Forelimb muscle (tissue), 1 donor: Measurements from ENCODE around the gene MRPL10. TPM values are rescaled to one million over a fixed set of nuclear protein-coding genes. Genes with fewer than 3 reads are reported as not detected.

Experiments
- DNase-seq: peaks from one replicate; pipeline ENCODE4 v3.0.0-alpha.2; 2013; ENCODE audit warnings: low read depth
- polyA plus RNA-seq: library from polyadenylated mRNA; unstranded; fragments of 120-200 nt; gene quantifications from one replicate; pipeline ENCODE4 v1.2.1, GENCODE V29; 2013; ENCODE audit not compliant: insufficient read length

MRPL10 gene
- polyA plus RNA-seq, 1 donor: 59.2 TPM

- DNase-seq: no peak
Observed at GRCh38 chr17:47860386-47860785, 29.0 kb upstream of the MRPL10 start.

GRCh38 chr17:47857551-47858455 lies 26.5 kb upstream of the MRPL10 start:
- no peak for DNase-seq

- DNase-seq: no peak
Observed at GRCh38 chr17:47856830-47857229, 25.5 kb upstream of the MRPL10 start.

DNA sequence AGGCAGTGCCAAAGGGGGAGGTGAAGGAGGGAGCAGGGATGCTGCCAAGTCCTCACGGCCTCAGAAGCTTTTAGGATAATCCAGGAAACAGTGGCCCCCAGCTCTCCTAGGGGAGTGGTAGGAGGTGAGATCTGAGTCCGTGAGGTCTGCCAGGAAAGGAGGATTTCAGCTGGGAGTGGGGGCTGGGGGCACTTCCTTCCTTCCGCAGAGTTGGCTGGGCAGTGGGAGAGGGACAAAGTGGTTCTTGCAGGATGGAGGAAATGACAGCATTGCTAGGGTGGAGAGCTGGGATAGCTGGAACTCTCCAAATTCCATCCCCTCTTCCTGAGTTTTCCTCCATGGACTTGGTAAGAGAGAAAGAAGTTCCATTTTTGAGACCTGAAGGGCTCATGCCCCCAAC lies 24.4 kb upstream of the MRPL10 start:
- DNase-seq: no peak

DNA sequence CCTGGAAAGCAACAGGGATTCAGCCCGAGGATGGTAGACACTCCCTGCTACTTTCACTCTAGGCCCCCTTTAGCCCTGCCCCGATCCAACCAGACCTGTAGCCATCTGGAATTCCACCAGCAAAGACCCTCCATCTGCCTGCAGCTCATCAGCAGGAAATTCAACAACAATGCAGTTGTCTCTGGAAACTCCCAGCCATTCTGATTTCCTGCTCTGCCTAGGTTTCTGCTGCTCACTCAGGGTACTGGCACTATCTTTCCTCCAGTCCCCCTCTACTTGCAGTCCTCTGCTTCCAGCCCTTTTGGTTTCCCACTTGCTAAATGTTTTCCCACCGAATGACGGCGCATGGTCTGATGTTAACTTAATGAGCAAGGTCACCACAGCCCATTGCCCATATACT lies 22.3 kb upstream of the MRPL10 start:
- DNase-seq: no peak

- DNase-seq: no peak
Observed at GRCh38 chr17:47852113-47852949, 21.0 kb upstream of the MRPL10 start.

- DNase-seq: no peak
Observed at GRCh38 chr17:47851764-47852112, 20.4 kb upstream of the MRPL10 start.

GRCh38 chr17:47850692-47851573 lies 19.6 kb upstream of the MRPL10 start, which contains the start of gene SP6:
TSS of gene SP6 (minus strand) at chr17:47851163. CDS start at chr17:47848429, 2,734 bp downstream.
- DNase-seq: no peak

DNA sequence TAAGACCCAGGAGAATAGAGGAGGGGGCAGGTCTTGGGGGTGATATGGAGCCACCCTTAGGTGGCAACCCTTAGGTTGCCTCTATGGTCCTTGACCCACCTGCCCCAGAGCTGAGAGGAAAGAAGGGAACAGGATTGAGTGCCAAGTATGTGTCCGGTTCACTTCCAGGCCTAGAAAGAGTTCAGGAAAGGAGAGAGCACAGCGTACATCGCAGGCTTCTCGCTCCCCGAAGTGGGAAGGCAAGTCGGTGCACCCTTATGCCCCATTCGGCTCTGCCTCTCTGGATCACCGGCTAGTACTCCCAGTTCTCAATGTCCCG lies 19.0 kb upstream of the MRPL10 start:
- DNase-seq: no peak

DNA sequence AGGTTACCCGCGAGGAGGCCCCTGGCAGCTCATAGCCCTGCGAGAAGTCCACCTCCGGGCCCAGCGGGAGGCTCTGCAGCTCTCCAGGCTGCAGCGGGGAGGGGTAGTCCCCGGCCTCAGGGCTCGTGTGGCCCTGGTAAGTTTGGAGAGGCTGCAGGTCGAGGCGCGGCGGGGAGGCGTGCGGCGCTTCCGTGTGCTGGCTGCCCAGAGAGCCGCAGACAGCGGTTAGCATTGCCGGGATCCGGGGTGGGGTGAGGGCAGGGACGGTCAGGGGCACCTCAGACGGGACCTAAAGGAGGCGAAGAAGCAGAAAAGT lies 16.8 kb upstream of the MRPL10 start:
- DNase-seq: no peak

GRCh38 chr17:47847341-47848197 lies 16.2 kb upstream of the MRPL10 start:
- DNase-seq: no peak

DNA sequence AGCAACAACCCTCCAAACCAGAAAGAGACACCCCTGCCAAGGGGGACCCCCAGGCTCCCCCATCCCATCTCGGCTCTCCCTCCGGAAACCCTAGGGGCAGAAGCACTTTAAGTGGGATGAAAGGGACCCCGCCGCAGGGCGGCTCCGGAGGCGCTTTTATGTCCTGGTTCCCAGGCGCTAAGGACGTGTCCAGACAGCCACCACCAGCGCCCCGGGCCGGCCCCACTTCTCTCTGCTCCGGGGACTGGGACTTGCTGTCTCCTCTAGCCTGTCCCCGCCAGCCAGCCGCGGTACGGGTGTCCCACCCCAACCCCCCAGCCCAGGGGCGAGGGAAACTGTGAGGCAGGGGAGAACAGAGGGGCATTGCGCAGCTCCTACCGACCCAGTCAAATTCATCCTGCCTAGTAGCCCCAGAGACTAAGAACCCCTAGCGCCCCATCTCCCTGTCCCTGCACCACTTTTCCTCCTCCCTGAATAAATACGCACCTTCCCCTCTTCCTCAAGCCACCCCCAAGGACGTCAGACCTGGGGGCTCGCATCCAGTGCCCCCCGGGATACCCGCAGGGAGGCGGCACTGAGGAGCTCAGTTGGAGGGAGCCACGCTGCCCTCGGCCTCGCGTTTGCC lies 15.5 kb upstream of the MRPL10 start:
- DNase-seq: no peak

GRCh38 chr17:47845716-47846075 lies 14.4 kb upstream of the MRPL10 start:
- no peak for DNase-seq

- no peak for DNase-seq
Observed at GRCh38 chr17:47844814-47845715, 13.7 kb upstream of the MRPL10 start.

- DNase-seq: no peak
Observed at GRCh38 chr17:47844227-47844626, 12.9 kb upstream of the MRPL10 start.

DNA sequence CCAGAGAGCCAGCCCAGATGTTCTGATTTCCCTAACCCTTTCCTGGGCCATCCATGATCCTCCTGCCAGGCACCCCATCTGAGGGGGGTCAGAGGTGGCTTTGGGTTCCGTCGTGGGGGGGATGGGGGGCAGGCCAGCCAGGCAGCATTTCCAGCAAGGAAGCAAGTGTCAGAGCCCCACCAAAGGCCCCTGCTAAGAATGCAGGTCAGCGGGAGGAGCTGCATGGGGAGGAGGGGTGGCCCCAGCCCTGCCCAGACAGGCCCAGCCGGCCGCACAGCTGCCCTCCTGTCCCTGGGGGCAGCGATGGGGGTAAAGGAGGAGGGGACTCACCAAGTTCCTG lies 12.0 kb upstream of the MRPL10 start:
- no peak for DNase-seq

GRCh38 chr17:47841488-47842291 lies 10.3 kb upstream of the MRPL10 start:
- DNase-seq: no peak

- DNase-seq: no peak
Observed at GRCh38 chr17:47840742-47841487, 9.6 kb upstream of the MRPL10 start, which contains the start of gene SCRN2. TSS of gene SCRN2 (minus strand) at chr17:47841273. CDS start at chr17:47840843, 430 bp downstream.
